ENCODE results near the gene KCND3. TPM values are rescaled to one million over a fixed set of nuclear protein-coding genes. Genes with fewer than 3 reads are reported as not detected.

The KCND3 gene
- total RNA-seq, 1 donor from 2014 or later, result 2.6 TPM

DNA sequence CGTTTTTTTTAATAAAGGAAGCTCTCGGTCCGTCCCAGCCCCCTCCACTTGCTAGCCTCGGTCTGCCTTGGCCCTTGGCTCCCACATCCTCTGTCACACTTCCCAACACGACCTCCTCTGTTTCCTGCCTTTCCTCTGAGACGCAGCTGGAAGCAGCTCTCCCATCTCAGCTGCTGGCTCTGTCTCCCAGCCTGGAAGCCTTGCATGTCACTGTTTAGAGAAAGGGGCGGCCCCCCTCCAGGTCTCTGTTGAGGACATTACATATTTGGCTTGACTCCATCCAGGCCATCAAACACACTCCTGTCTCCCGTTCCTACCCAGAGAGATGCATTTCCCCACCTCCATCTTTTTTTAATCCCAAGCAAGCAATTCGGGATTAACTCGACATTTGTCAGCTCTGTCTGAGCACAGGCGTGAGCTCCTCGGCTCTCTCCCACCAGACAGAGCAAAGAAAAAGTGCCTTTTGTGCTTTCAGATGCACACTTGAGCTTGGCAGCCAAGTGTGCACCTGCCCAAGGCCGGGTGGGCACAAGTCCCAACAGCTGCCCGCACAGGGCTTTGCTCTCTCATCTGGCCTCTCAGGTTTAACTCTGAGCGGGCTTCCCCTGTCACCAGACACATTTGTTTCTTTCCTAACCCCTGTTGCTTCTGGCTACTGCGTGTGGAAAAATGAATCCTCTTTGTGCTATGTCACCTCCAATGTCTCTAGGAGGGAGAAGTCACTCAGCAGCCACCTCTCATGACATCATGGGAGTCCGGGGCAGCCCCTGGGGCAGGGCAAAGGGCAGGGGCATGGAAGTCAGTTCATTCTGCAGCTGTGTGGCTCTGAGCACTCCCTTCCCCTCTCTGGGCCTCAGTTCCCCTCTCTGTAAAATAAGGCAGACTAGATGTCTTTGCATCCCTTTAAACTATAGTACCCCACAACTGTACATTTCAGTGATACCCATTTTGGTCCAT, 108.3 kb downstream of the KCND3 start:
- DNase-seq, result peak; percentile 94

DNA sequence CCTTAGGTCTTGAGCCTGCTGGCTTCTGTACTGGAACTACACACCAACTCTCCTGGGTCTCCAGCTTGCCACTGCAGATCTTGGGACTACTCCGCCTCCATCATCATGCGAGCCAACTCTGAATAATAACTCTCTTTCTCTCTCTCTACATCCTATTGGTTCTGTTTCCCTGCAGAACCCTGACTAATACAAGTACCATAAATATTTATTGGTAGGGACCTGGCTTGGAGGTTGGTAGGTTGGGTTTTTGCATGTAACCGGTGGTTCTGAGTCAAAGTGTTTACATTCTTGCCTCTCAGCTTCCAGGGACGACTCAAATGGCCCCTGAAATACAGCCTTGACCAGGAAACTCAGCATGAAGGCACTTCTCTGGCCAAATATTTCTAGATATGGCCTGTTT, 110.4 kb downstream of the KCND3 start:
- DNase-seq, result no peak

DNA sequence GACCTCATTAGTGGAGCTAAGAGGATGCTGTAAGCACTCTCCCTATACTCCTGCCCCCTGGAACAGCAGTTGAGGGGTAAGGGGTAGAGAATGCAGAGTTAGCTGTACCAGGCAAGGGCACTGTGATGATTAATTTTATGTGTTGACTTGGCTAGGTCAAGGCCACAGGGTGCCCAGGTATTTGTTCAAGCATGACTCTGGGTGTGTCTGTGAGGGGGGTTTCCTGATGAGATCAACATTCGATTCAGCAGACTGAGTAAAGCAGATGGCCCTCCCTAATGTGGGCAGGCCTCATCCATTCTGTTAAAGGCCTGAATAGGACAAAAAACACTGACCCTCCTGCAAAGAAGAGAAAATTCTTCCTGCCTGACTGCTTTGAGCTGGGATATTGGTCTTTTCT, 110.8 kb downstream of the KCND3 start:
- DNase-seq, result no peak

DNA sequence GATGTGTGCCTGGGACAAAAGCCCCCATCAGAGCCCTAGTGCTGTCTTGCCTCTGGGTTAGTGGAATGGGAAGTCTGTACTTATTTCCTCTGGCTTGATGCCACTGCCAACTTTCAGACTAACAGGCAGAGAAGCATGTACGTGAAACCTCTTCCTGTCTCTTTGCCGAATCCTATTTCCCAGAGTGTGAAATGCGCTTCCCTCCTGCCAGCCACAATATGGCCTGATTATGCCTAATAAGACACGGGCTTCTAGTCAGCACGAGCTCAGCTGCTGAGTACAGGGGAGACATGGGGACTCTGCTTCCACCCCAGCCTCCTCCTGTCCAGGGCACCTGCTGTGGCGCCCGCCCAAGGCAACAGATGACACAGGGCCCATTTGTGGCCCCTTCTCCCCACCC, 111.4 kb downstream of the KCND3 start:
- DNase-seq, result peak; percentile 55

DNA sequence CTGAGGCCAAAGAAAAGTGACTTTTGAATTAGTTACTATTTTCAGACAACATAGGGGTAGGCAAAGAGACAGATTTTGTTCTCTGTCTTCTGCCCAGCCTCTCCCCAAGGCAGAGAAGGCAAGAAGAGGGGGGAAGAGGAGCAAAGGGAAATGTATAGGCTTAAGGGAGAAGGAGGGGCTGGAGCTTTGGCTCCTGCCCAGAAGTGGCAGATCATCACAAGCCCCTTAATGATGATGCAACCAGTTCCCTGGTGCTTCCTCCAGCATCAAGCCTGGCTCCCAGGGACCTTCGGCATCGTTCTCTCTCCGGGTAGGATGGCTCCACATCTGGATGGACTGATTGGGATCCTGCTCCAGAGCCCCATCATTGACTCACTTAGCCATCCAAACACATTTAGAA, 112.8 kb downstream of the KCND3 start:
- no peak for DNase-seq

DNA sequence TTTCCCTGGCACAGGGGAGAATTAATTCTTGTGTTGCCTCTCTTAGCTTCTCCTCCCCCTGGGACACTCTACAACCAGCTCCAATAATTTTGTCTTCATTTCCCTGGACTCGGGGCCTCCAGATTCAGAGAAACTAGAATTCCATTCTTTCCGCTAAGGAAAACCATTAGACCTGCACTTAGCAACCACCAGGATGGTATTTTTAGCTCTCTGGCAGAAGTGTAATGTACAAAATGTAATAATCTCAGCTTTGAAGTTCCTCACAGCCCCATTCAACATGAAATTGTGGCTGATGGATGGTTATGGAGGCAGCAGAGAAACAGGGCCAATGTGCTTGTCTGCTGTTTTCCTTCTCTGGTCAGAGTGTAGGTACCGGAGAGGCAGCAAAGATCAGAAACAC, 113.8 kb downstream of the KCND3 start:
- no peak for DNase-seq

DNA sequence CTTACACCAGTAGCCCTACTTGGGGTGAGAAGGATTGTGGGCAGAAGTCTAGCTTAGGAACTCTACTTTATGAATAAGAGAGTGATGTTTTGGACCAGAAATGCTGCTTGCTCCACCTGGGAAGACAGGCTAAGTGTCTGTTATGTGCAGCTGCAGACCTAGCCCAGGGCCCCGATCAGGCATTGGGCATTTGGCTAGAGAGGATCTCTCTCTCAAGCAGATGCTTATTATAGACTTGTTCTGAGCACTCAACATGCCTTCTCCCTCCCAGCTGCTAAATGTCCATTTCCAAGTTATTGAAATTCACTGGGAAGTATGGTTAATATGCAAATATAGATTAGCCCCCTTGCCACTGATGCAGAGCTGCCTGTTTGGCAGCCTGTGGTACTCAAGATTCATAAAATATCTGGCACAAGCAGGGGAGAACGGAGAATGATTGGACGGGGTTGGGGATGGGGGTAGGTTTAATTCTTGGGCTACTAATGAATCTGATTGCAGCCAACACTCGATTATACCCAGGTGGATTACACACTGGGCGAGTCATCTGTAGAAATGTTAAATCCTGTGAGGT, 115.9 kb downstream of the KCND3 start:
- no peak for DNase-seq

DNA sequence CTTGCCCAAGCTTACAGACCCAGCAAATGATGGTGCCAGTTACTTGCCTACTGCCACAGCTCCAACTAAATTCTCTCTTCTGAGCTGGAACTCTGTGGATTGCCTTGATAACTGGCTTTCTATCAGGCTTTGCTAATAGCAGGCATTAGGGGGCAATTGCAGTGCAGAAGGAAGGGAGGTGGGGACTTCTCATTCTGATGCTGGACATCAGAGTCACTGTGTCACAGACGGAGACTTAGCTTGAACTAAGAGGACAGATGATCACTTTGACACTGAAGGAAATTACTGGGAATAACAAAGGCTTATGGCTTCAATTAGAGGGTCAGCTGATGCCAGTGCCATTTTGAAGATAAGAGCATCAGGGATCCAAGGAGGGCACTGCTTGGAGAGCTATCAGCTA, 119.3 kb downstream of the KCND3 start:
- DNase-seq, result no peak

DNA sequence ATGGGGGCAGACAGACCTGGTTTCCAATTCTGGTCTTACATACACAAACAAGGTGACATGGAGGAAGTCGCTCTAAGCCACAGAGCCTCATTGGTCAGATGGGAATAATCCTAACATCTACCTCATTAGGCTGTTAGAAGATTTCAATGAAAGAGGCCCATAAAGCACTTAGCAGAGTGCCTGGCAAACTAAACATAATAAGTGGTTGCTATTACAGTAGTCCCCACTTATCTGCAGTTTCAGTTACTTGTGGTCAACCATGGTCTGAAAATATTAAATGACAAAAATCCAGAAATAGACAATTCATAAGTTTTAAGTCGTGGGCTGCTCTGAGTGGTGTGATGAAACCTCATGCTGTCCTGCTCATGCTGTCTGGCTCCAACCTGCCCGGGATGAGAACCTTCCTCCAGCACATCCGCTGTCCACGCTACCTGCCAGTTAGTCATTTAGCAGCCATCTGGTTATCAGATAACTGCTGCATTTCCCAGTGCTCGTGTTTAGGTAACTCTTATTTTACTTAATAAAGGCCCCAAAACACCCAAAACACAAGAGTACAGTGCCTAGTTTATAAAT, 121.5 kb downstream of the KCND3 start:
- DNase-seq, result no peak

DNA sequence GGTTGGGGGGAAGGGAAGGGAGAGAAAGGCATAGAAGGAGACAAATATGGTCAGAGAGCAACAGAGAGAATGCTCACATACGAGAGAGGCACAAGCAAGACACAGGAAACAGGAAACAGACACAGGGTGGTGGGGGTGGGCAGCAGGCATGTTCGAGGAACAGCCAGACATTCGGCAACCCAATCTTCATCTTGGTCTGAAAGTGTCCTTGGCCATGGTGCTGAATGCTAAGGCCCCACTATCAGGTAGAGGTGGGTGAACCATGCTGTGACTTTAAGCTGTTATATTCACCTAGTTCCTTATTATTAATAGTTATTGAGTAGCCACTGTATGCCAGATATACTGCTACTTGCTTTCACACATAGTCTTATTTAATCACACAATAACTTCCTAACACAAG, 124.6 kb downstream of the KCND3 start:
- DNase-seq, result no peak

DNA sequence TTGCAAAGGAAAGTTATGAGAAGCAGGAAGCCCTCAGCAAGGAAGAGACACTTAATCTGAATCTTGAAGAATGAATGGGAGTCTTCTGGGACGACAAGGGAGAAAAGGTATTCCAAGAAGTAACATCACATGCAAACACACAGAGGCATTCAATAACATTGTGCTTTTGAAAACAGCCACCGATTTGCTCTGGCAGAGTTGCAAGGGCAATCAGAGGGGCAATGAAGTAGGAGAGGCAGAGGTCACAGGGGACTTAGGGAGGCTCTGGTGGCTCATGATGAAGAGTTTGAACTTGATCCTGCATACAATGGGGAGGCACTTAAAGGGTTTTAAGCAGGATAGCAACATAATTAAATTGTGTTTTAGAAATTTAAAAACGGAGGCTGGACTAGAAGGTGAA, 126.1 kb downstream of the KCND3 start:
- no peak for DNase-seq

DNA sequence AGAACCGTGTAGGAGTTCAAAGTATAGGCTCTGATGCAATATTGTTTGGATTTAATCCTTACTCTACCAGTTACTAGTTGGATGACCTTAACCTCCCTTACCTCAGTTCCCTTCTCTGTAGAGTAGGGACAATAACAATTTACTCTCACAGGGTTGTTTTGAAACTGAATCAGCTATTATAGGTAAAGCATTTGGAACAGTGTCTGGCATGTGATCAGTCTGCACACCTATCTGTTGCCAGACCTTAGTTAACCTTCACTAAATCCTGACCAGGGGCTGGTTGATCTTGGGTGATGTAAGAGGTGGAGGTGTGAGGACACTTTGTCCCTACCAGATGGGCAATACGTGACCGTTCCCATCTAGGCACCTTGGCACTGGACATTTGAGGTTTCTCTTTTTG, 126.9 kb downstream of the KCND3 start:
- no peak for DNase-seq

DNA sequence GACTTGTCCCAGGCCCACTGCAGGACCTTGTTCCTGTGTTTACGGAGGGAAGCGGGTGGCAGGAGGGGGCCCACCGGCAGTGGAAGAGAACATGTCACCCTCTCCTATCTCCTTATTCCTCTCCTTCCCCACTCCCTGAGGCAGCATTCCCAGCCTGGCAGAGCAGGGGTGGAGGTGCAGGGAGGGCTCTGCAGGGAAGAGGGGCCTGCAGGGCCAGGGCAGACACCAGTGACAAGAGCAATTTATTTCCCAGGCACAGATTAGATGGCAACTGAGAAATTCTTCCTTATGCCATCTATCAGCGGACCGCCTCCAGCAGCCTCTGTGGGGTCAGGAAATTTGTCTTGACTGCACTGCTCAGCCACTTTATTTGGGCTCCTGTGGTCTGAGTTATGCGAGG, 127.9 kb downstream of the KCND3 start:
- no peak for DNase-seq

DNA sequence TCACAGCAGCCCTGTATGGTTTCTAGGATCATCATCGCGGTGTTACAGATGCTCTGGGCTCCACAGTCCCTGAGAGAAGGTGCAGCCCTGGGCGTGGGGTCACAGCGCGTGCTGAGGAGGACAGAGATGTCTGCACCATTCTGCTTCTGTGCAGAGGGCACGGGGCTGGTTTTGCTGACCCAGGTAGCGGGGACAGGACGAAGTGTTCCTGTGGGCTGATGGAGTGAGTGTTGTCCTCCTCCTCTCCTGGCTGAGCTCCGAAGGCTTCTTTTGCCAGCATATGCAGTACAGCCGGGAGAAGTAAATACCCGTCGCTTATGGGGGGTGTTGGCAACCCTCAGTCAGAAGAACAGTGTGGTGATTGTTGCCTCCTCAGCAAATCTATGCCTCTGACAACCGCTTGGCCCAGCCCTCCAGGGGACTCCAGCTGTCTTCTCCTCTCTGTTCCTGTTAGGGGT, 132.2 kb downstream of the KCND3 start:
- peak; percentile 19 for DNase-seq

DNA sequence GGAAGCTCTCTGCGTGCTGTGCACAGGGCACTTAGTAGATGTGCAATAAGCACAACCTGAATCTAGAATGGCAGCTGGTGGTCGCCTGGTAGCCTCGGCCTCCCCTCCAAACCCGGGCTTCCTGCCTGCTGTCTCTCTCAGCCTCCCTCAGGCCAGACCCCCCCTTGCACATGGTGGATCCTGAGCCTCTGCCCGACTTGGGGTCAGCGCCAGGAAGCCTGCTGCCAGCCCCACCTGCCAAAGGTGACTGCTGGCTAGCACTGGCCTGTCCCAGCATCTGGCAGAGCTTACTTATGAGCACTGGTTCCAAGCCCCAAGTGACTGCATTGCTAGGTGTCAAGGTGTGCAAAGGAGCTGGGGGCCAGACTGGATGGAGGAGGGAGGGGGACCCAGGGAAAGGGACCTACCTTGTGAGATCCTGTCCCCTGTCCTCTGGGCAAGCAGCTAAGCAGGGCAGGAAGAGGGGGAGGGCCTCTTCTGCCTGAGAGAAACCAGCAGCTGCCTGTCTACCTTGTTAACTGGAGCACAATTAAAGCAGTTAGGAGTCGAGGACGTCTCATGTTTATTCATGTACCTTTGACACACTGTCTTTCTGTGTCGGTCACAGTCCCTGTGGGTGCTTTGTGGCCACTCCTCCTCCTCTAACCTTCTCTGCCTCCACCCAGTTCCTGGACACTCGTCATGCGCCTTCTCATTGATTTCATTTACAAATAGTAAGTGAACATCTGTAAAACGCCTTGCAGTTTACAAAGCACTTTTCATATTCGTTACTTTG, 132.9 kb downstream of the KCND3 start:
- DNase-seq, result no peak

DNA sequence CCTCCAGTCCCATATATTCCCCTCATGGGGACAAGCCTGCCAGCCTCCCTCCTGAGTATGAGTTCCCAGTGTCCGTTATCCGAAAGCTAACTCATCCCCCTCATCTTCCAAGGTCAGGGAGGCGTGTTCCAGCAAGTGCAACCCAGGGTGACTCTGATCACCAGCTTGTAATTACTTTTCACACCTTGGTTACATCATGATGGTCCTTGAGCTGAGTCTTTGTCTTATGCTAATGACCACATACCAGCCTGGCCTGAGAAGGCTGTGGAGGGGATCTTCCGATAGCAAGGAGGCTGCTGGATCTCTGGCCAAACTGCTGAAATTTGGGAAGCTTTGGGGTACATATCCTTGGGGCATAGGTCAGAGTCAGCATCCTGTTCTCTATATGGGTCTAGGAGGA, 134.2 kb downstream of the KCND3 start:
- DNase-seq, result no peak

DNA sequence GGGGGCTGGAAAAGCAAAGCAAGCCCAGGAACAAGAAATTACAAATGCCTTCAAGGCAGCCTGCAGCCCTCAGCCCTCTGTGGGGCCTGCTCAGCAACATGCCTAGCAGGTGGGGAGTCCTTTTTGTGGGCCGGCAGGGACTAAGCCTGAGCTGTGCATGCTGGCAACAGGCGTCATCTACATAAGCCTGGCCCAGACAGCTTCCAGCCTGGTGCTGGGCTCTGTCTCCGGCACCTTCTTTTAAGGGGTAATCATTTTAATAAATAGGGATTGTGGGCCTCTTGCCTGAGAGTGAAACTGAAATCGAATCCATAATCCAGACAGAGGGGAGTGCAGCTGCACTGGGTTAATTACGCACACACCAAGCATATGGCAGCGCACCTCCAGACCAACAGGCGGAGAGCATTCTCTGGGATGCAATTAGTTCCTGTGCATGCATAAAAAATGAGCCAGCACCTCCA, 137.2 kb downstream of the KCND3 start:
- DNase-seq, result peak; percentile 8

DNA sequence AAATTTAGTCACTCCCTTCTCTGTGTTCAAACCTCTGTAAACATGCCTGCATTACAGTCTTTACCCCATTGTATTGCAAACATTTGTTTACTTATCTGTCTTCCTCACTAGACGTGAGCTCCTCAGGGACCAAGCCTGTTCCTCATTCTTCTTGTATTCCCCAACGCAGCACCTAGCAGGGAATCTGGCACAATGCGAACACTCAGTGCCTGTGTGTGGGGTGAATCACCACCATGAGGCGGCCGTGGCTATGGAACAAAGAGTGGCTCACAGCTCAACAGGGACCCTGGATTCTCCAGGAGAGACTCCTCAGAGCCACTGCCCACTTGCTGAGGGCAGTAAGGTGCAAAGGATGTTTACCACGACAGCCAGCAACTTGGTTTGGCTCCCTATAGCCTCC, 137.9 kb downstream of the KCND3 start:
- DNase-seq, result no peak

DNA sequence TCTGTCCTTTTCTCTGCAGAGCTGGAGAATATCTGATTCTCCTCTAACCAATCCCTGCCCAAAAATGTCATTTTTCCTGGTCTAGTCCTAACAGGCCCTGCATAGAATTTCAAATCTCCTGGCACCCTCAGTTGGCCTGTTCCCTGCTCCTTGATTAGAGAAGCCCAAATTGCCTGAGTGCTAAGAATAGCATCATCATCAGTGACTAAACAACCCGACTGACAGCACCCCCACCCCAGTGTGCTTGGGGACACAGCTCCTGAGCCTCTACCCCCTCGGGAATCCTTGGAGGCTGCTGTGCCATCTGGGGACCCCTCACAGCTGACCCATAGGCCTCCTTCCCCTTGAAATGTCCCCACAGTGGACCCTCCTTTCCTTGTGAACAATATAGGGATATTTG, 139.4 kb downstream of the KCND3 start:
- no peak for DNase-seq

DNA sequence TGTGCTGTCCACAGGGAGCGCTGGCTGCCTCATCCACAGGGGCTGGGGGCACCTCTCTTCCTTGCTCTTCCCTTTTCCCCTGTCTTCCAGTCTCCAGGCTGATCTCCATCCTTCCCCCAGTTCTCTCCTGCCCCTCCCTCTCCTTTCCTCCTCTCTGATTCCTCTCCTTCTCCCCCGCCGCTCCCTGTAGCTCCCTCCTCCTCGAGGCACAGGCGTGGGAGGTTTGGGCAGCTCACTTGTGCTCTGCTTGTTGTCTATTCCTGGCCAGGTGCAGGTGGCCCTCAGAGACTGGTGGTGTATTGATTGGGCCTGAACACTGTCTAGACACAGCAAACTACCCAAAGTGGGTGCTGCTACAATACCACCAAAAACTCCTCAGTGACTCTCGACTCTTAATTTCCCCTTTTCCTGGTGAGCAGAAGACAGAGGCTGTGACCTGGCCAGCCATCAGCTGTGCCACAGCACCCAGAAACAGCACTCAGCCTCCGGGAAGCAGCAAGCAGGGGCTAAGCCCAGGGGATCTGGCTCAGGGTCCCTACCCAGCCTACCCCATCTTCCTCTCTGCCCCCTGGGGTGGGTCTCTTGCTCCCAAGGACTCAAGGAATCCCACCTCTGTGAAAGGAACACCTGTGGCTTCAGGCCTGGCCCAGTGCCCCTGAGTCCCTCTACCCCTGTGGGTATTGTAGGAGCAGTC, 140.5 kb downstream of the KCND3 start:
- DNase-seq, result no peak

DNA sequence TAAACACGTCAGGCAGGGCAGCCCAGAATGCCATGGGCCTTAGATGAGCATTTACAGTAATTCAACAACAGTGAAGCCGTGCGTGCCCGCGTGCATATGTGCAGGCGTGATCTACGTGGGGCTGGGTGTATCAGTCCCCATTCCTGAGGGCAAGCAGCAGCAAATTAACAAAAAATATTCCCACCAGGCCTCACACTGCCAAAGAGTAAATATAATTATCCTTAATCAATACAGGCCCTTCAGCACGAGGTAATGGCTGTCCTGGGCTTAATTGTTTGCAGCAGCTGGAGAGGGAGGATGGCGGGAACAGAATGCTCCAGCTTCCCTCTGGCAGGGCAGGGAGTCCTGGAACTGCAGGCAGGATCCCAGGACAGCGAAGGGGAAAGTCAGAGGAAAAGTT, 142.0 kb downstream of the KCND3 start:
- no peak for DNase-seq

DNA sequence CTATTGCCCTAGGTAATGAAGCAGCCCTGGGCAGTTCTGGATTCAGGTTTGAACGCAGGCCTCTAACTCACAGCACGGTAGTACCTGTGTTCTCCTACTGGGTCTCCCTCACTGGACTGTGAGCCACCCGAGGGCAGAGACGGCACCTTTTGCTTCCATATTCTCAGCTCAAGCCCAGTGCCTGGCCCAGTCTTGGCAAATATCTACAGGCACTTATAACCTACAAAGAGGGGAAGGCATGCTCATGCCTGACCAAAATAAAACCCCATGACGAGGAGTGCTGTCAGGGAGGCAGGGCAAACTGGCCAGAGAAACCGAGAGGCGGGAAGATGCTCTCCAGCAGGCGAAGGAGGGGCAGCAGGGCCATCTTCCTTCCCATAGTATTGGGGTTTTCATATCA, 142.6 kb downstream of the KCND3 start:
- no peak for DNase-seq

Measured in tongue (tissue), 2 donors.